ENCODE data around the gene SKOR1. TPM values are rescaled to one million over a fixed set of nuclear protein-coding genes. Genes with fewer than 3 reads are reported as not detected.

The SKOR1 gene
- polyA plus RNA-seq, 1 donor = 0.28 TPM

DNA sequence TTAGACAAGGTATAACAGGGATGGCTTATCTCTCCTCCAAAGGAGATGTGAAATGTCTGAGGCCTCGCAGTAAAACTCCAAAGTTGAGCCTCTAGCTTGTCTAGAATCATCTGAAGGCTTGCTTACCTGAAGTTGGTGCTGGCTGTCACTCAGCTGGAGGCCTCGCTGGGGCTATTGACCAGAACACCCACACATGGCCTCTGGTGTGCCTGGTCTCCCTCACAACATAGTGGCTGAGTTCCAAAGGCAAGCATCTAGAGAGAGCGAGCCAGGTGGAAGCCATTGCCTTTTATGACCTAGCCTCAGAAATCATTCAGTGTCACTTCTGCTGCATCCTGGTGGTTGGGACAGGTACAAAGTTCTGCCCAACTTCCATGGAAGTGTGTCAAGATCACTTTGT lies 31.9 kb downstream of the SKOR1 start:
- WGBS (ENCODE audit: insufficient coverage, low lambda C conversion rate) = no CpG with 5 or more reads among the region's 3 CpGs
- H3K27ac ChIP-seq (ENCODE audit: low read length) = no peak overlapping the region
- H3K9me3 ChIP-seq (ENCODE audit: control insufficient read depth, low read depth, low read length) = no peaks in the 10 kb centered on the region
- H3K27me3 ChIP-seq (ENCODE audit: control insufficient read depth, insufficient read depth, low read length) = no peaks in the 10 kb centered on the region
- peaks cover 6% of the 10 kb centered on the region for H3K4me1 ChIP-seq (ENCODE audit: control insufficient read depth, insufficient read depth, low read length)
- no peaks in the 10 kb centered on the region for H3K36me3 ChIP-seq (ENCODE audit: control insufficient read depth, insufficient read depth, low read length)
- DNase-seq = no peak
- no peak overlapping the region for H3K4me3 ChIP-seq (ENCODE audit: low read length)

DNA sequence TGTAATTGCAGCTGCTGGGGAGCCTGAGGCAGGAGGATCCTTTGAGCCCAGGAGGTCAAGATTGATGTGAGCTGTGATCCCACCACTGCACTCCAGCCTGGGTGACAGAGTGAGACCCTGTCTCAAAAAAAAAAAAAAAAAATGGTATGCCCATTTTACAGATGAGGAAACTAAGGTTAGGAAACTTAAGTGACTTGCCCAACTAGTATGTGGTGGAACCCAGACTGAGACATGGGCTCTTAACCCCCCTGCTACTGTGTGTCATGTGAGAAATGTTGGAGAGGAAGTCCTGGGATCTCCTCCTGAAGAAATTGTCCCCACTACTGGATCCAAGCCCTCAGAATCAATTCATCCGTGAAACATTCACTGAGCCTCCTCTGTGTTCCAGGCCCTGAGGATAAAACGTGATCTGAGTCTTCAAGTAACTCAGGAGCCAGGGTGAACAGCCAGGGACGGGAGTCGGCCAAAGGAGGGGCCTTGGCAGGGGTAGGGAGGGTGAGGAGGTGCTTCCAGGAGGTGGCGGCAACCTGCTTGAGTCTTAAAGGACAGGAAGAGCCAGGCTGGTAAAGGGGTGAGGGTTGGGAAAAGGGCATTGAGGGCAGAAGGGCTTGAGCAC lies 34.1 kb downstream of the SKOR1 start:
- no CpG with 5 or more reads among the region's 5 CpGs for WGBS (ENCODE audit: insufficient coverage, low lambda C conversion rate)
- Histone ChIP-seq H3K27ac (ENCODE audit: low read length) (no peak overlapping the region), H3K9me3 (ENCODE audit: control insufficient read depth, low read depth, low read length) (no peaks in the 10 kb centered on the region), H3K36me3 (ENCODE audit: control insufficient read depth, insufficient read depth, low read length) (no peaks in the 10 kb centered on the region), H3K4me3 (ENCODE audit: low read length) (no peak overlapping the region), H3K4me1 (ENCODE audit: control insufficient read depth, insufficient read depth, low read length) (peaks cover 5% of the 10 kb centered on the region), H3K27me3 (ENCODE audit: control insufficient read depth, insufficient read depth, low read length) (no peaks in the 10 kb centered on the region)
- no peak for DNase-seq

DNA sequence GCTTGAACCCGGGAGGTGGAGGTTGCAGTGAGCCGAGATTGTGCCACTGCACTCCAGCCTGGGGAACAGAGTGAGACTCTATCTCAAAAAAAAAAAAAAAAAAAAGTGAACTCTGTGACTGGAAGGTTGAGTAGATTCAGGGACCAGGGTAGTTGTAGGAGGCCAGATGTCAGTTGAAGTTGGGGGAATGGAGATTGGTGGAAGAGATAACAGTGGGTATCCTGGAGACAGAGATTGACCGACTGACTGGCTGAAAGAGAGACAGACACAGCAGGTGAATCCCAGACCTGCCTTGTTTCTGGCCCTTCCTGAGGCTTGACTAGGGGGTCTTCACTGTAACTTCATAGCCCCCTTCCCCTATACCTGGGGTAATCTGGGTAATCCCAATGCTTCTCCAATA lies 36.7 kb downstream of the SKOR1 start:
- no peaks in the 10 kb centered on the region for H3K9me3 ChIP-seq (ENCODE audit: control insufficient read depth, low read depth, low read length)
- peaks cover 3% of the 10 kb centered on the region for H3K4me1 ChIP-seq (ENCODE audit: control insufficient read depth, insufficient read depth, low read length)
- H3K27ac ChIP-seq (ENCODE audit: low read length) = no peak overlapping the region
- H3K27me3 ChIP-seq (ENCODE audit: control insufficient read depth, insufficient read depth, low read length) = no peaks in the 10 kb centered on the region
- no peak for DNase-seq
- H3K36me3 ChIP-seq (ENCODE audit: control insufficient read depth, insufficient read depth, low read length) = no peaks in the 10 kb centered on the region
- WGBS (ENCODE audit: insufficient coverage, low lambda C conversion rate) = no CpG with 5 or more reads among the region's 3 CpGs
- H3K4me3 ChIP-seq (ENCODE audit: low read length) = no peak overlapping the region

DNA sequence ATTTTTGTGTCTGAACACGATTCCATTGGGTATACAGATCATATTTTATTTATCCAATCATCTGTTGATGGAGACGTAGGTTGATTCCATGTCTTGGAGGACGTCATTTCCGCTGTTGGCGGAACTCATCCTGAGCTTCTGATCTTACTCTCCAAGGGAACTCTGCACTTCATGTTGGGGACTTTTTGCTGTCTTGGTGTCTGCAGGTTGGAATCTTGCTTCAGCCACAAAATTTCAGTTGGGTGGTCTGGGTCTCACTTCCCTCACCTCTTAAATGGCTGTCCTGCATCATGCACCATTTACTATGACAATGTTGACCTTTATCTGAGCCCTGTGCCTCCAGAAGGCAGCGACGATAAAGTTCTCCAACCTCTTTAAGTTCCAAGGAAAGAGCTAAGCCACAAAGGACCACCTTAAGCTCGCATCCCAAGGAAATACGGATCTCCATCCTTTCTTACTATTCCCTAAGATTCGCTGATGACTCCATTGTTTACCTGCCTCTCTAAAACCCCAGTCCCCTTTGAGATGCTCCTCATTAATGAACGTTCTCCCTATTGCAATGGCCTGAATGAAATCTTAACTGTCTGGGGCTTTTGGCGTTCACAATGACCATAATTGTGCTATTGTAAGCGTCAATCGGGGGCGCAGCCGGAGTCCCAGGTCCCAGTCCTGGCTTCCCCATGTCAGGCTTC lies 37.6 kb downstream of the SKOR1 start:
- WGBS (ENCODE audit: insufficient coverage, low lambda C conversion rate) = 80% methylated on average over 1 of the region's 16 CpGs
- DNase-seq = no peak
- Histone ChIP-seq H3K4me3 (ENCODE audit: low read length) (peak overlapping the region; percentile 53), H3K4me1 (ENCODE audit: control insufficient read depth, insufficient read depth, low read length) (peaks cover 3% of the 10 kb centered on the region), H3K36me3 (ENCODE audit: control insufficient read depth, insufficient read depth, low read length) (no peaks in the 10 kb centered on the region), H3K27ac (ENCODE audit: low read length) (no peak overlapping the region), H3K9me3 (ENCODE audit: control insufficient read depth, low read depth, low read length) (no peaks in the 10 kb centered on the region), H3K27me3 (ENCODE audit: control insufficient read depth, insufficient read depth, low read length) (no peaks in the 10 kb centered on the region)

DNA sequence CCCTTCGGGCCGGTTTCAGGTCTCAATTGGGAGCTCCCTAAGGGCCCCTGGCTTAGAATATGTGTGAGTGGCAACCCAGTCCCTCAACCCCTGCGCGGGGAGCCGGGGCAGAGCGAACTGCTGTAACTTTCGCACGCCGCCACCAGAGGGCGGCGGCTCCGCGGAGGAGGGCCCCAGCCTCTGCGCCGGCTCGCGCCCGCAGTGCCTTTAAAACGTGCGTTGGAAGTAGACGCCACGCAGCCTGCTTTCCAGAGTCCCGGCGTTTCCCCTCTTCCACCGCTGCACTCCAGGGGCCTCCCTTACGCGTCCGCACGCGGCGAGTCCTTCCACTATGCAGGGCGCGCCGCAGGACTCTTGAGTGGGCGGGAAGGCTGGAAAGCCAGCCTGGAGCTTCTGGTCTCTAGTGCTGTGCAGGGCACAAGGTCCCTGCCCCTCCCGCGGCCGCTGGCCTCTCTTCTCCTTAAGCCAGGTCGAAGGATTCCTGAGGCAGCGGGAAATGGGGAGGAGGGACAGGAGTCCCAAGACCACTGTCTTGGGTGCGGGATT lies 38.2 kb downstream of the SKOR1 start:
- WGBS (ENCODE audit: insufficient coverage, low lambda C conversion rate) = no CpG with 5 or more reads among the region's 41 CpGs
- no peaks in the 10 kb centered on the region for H3K9me3 ChIP-seq (ENCODE audit: control insufficient read depth, low read depth, low read length)
- H3K27ac ChIP-seq (ENCODE audit: low read length) = peak overlapping the region; percentile 37
- H3K36me3 ChIP-seq (ENCODE audit: control insufficient read depth, insufficient read depth, low read length) = no peaks in the 10 kb centered on the region
- peak; percentile 66 to 84 for DNase-seq
- peak overlapping the region; percentile 53 for H3K4me3 ChIP-seq (ENCODE audit: low read length)
- no peaks in the 10 kb centered on the region for H3K27me3 ChIP-seq (ENCODE audit: control insufficient read depth, insufficient read depth, low read length)
- peaks cover 3% of the 10 kb centered on the region for H3K4me1 ChIP-seq (ENCODE audit: control insufficient read depth, insufficient read depth, low read length)

DNA sequence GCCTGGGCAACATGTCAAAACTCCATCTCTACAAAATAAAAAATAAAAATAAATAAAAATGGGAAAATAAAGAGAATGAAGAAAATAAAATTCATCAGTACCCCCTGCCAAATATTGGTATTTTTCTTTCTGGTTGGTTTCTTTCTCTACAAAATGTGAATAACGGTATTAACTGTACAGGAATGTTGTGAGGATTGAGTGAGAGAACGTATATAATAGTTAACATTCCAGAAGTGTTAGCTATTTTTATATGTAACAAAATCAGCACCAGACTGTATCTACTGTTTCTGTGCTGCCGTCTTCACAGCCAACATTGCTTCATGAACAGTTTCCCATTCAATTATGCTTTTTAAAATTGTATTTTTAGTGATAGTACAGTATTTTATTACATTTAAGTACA lies 40.0 kb downstream of the SKOR1 start:
- Histone ChIP-seq H3K4me1 (ENCODE audit: control insufficient read depth, insufficient read depth, low read length) (peaks cover 3% of the 10 kb centered on the region), H3K27me3 (ENCODE audit: control insufficient read depth, insufficient read depth, low read length) (no peaks in the 10 kb centered on the region), H3K4me3 (ENCODE audit: low read length) (no peak overlapping the region), H3K27ac (ENCODE audit: low read length) (no peak overlapping the region), H3K36me3 (ENCODE audit: control insufficient read depth, insufficient read depth, low read length) (no peaks in the 10 kb centered on the region), H3K9me3 (ENCODE audit: control insufficient read depth, low read depth, low read length) (peaks cover 7% of the 10 kb centered on the region)
- DNase-seq = no peak
- 86% methylated on average over 1 of the region's 3 CpGs for WGBS (ENCODE audit: insufficient coverage, low lambda C conversion rate)

DNA sequence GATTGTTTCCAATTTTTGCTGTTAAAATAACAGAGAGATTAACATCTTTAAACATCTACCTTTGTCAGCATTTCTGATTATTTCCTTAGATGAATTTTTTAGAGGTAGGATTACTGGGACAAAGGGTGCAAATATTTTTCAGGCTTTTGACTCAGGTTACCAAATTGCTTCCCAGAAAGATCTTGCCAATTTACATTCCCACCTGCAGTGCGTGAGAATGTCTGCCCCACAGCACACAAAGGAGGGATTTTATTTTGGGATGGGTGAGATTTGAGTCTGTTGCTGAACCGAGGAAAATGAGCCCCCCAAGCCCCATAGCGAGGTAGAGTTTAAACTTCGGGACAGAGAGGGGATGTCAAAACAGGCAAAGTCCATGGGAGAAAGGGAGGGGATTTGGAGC lies 40.5 kb downstream of the SKOR1 start:
- no peak overlapping the region for H3K4me3 ChIP-seq (ENCODE audit: low read length)
- H3K27me3 ChIP-seq (ENCODE audit: control insufficient read depth, insufficient read depth, low read length) = no peaks in the 10 kb centered on the region
- peaks cover 3% of the 10 kb centered on the region for H3K4me1 ChIP-seq (ENCODE audit: control insufficient read depth, insufficient read depth, low read length)
- H3K27ac ChIP-seq (ENCODE audit: low read length) = no peak overlapping the region
- DNase-seq = no peak
- H3K9me3 ChIP-seq (ENCODE audit: control insufficient read depth, low read depth, low read length) = peaks cover 7% of the 10 kb centered on the region
- no peaks in the 10 kb centered on the region for H3K36me3 ChIP-seq (ENCODE audit: control insufficient read depth, insufficient read depth, low read length)
- WGBS (ENCODE audit: insufficient coverage, low lambda C conversion rate) = no CpG with 5 or more reads among the region's 4 CpGs

DNA sequence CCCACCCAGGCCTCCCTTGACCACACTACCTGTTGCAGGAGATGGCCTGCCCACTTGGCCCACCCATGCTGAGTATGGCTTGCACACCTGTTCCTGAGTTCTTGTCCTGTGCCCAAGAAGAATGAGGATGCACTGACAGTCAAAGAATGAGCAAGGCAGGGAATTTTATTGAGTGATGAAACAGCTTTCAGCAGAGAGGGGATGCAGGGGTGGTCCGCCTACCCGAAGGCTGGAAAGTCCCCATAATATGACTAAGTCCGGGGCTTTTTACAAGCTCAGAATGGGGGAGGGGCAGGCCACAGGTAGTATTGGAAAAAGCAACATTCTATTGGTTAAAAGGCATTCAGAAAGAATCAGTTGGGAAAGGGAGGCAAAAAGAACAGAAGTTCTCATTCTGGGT lies 44.4 kb downstream of the SKOR1 start:
- H3K4me1 ChIP-seq (ENCODE audit: control insufficient read depth, insufficient read depth, low read length) = no peaks in the 10 kb centered on the region
- WGBS (ENCODE audit: insufficient coverage, low lambda C conversion rate) = no CpG with 5 or more reads among the region's 3 CpGs

DNA sequence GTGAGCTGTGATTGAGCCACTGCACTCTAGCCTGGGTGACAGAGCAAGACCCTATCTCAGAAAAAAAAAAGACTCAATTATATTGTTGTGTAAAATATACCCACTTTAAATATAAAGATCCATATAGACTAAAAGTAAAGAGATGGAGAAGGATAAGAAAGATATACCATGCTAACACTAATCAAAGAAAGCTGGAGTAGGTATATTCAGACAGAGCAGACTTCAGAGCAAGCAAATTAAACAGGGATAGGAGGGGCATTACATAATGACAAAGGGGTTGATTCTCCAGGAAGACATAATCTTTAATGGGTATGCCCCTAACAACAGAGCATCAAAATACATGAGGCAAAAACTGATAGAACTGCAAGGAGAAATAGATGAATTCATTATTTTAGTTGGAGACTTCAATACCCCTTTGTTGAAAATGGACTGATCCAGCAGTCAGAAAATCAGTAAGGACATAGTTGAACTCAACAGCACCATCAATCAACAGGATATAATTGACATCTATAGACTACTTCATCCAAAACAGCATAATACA lies 45.6 kb downstream of the SKOR1 start:
- DNase-seq = no peak
- H3K27ac ChIP-seq (ENCODE audit: low read length) = no peak overlapping the region
- no peaks in the 10 kb centered on the region for H3K4me1 ChIP-seq (ENCODE audit: control insufficient read depth, insufficient read depth, low read length)
- no peak overlapping the region for H3K4me3 ChIP-seq (ENCODE audit: low read length)
- H3K27me3 ChIP-seq (ENCODE audit: control insufficient read depth, insufficient read depth, low read length) = no peaks in the 10 kb centered on the region
- H3K36me3 ChIP-seq (ENCODE audit: control insufficient read depth, insufficient read depth, low read length) = no peaks in the 10 kb centered on the region
- H3K9me3 ChIP-seq (ENCODE audit: control insufficient read depth, low read depth, low read length) = peaks cover 7% of the 10 kb centered on the region

More for the DNA sequence above, 44.4 kb downstream of the SKOR1 start:
- peaks cover 7% of the 10 kb centered on the region for H3K9me3 ChIP-seq (ENCODE audit: control insufficient read depth, low read depth, low read length)
- H3K27ac ChIP-seq (ENCODE audit: low read length) = no peak overlapping the region
- H3K27me3 ChIP-seq (ENCODE audit: control insufficient read depth, insufficient read depth, low read length) = no peaks in the 10 kb centered on the region
- H3K4me3 ChIP-seq (ENCODE audit: low read length) = no peak overlapping the region
- H3K36me3 ChIP-seq (ENCODE audit: control insufficient read depth, insufficient read depth, low read length) = no peaks in the 10 kb centered on the region
- no peak for DNase-seq

DNA sequence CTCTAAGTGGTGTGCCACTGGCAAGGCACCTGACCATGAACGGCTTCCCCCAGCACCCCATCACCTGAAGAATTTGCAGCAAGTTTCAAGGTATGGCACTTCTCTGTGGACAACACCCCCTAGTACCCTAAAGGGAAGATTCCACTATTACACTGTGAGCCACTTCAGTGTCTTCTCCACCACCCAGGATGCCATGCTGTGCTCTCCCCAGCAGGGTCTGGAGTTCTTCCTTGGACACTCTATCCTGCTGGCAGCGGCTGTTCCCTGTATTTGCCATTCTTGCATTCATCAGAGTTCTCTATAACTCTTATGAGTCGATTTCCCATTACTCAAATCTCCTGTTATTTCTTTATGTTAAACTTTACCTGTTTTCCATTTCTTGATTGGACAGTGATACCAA lies 48.5 kb downstream of the SKOR1 start:
- no peak overlapping the region for H3K4me3 ChIP-seq (ENCODE audit: low read length)
- WGBS (ENCODE audit: insufficient coverage, low lambda C conversion rate) = 100% methylated on average over 1 of the region's 3 CpGs

More for the DNA sequence above, 48.5 kb downstream of the SKOR1 start:
- Histone ChIP-seq H3K4me1 (ENCODE audit: control insufficient read depth, insufficient read depth, low read length) (no peaks in the 10 kb centered on the region), H3K9me3 (ENCODE audit: control insufficient read depth, low read depth, low read length) (peaks cover 7% of the 10 kb centered on the region), H3K27ac (ENCODE audit: low read length) (no peak overlapping the region), H3K27me3 (ENCODE audit: control insufficient read depth, insufficient read depth, low read length) (no peaks in the 10 kb centered on the region), H3K36me3 (ENCODE audit: control insufficient read depth, insufficient read depth, low read length) (no peaks in the 10 kb centered on the region)
- DNase-seq = no peak
